NOMO-1 treated with dmso at 0.1 percent for 144 hours (cell line): ENCODE measurements around the gene PDE8A.

Source experiments
- DNase-seq: peaks from one replicate; lab custom pipeline; 2025; ENCODE audit not compliant: unreplicated experiment; lab: John Stamatoyannopoulos, UW

Gene PDE8A

DNA sequence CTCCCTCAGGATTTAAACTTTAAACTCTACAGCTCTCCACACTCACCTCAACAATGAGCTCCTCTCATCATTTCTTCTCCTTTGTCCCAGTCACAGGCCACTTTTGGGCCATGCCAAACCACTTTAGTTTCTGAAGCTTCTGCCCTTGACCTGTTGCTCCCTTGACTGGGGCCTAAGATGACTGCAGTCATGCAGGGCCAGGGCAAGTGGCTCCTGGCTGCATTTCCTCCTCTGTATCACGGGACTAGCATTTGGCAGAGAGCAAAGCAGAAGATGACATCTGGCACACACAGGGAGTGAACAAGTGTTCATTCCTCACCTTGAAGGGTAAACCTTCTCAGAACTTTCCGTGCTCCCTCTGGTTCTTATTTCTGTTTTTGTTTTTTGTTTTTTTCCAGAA lies 136.9 kb downstream of the PDE8A start:
- no peak for DNase-seq

DNA sequence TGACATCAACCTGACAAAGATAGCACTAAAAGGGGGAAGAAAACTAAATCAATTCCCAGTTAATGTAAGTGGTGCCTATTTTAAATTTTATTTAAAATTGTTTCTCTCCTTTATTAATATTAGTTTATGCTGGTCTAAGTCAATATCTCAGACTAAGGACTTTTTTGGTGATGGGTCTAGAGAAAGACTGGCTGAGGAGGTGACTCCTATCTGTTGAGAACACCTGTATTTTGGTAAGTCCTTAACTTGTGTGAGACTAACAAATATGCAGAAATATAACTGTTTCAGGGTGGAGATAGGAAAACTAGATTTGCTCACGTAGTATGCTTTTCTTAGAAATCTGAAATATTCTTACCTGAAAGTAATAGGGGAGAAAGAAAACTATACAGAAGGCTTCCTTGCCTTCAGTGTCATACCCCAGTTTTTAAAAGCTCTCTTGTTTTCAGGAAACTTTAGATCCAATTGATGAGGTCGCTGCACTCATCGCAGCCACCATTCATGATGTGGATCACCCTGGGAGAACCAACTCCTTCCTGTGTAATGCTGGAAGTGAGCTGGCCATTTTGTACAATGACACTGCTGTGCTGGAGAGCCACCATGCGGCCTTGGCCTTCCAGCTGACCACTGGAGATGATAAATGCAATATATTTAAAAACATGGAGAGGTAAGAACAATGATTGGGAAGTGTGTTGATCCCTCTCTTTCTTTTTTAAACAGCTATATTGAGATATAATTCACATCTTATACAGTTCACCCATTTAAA lies 138.9 kb downstream of the PDE8A start:
- no peak for DNase-seq

DNA sequence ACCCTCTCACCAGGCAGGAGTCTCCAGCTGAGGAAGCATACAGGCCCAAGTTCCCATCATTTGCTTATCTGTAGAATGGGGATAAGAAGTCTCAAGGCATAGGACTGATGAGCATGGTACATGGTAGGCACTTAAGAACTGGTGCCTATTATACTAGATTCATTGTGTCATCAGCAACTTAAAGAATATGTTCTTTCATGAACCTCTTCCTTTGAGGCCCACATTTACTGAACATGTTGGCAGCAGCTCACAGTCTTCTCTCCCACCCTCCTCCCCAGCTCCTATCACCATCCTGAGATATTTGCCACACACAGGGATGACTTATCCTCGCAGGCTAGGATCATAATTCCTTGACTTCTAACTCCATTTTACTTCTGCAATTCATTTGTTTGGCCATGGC lies 142.5 kb downstream of the PDE8A start:
- DNase-seq: no peak

DNA sequence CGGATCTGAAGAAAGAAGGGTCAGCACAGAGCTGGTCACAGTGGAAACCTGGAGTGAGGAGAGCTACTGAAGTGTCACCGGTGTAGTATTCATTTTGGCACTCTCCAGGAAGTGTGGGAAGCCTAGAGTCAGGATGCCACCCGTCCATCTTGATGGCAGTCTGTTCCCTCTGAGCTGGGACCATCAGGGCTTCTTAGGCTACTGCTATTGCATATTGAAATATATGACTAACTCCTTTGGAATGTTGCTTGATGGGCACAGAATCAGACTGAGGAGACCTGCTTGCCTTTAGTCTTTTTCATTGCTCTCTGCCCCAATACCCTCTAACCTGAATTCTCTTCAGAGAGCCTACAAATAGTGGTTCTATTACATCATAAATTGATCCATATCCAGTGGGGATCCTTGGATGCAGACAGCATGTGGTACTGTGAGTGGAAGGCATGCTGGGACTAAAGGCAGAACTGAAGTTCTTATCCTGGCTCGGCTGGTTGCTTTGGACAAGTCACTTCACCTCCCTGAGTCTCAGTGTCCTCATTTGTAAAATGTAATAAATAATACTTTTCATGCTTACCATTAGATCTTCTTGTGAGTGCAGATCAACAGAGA lies 143.5 kb downstream of the PDE8A start:
- no peak for DNase-seq

DNA sequence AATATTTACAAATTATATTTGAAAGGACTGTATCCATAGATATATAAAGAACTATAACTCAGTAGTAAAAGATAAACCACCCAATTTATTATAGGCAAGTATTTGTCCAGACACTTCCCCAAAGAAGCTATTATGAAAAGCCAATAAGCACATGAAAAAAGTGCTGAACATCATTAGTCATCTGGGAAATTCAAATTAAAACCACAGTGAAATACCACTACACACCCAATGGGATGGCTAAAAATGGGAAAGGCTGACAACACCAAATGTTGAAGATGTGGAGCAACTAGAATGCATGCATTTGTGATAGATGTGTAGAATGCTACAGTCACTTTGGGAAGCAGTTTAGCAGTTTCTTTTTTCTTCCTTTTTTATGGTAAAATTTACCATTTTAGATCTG lies 147.0 kb downstream of the PDE8A start:
- DNase-seq: no peak

GRCh38 chr15:85129881-85130280 lies 148.2 kb downstream of the PDE8A start:
- DNase-seq: no peak

DNA sequence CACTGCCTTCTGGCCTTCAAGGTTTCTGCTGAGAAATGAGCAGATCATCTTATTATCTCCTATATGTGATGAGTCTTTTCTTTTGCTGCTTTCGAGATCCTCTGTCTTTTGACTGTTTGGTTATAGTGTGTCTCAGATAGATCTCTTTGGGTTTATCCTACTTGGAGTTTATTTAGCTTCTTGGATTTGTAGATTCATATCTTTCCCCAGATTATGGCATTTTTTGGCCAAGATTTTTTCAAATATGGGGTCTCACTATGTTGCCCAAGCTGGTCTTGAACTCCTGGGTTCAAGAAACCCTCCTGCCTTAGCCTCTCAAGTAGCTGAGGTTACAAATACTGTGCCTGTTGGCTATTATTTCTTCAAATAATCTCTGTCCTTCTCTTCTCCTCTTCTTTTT lies 150.3 kb downstream of the PDE8A start:
- DNase-seq: no peak

GRCh38 chr15:85133709-85134108 lies 152.1 kb downstream of the PDE8A start:
- no peak for DNase-seq

DNA sequence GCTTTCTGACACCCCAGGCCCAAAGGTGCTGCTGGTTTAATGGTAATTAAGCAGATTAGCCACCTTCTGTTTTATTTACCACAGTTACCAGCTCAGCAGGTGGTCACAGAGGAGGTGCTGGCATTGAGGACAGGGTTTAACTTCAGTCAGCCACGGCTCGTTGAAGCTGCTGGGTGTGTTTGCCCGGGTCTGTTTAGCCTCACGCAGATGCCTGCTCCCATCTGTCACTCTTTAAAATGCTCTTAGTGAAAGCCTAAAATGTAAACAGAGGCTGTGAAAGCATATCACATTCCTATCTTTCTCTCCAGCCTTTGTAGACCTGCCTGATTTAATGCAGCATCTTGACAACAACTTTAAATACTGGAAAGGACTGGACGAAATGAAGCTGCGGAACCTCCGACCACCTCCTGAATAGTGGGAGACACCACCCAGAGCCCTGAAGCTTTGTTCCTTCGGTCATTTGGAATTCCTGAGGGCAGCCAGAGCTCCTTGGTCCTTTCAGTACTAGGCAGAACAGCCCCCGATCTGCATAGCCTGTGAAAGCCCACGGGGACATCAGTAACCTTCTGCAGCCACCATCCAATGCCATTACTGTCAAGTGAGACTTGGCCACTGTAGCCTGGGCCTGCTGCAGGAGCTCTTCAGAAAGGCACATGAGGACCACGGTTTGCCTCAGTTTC lies 156.0 kb downstream of the PDE8A start:
- DNase-seq: no peak

DNA sequence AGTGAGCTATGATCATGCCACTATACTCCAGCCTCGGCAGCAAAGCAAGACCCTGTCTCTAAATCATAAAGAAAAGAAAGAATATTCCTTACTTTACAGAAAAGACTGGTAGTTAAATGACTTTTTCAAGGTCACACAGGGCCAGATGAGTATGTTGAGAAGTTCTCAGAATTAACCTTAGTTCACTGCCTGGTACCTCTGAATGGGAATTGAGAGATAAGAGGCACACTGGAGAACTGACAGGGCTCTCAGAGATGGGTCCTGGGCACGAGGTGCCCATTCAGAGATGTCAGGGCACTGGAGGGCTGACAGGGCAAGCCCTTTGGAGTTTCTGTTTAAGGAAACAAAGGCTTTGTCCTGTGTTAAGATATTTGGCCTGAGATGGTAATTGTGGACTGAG lies 157.7 kb downstream of the PDE8A start:
- DNase-seq: no peak

DNA sequence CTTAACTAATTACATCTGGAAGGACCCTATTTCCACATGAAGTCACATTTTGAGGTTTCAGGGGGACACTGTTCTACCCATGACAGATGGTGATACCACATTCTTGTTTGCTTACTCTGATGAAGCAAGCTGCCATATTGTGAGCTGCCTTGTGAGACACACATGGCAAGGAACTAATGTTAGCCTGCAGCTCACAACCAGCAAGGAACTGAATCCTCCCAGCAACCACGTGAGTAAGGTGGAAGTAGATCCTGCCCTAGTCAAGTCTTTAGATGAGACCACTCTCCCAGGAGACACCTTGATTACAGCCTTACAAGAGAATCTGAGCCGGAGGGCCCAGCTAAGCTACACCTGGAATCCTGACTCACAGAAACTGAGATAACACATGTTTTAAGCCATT lies 160.1 kb downstream of the PDE8A start:
- no peak for DNase-seq

- DNase-seq: no peak
Measured at GRCh38 chr15:85142312-85142711, 160.7 kb downstream of the PDE8A start.

DNA sequence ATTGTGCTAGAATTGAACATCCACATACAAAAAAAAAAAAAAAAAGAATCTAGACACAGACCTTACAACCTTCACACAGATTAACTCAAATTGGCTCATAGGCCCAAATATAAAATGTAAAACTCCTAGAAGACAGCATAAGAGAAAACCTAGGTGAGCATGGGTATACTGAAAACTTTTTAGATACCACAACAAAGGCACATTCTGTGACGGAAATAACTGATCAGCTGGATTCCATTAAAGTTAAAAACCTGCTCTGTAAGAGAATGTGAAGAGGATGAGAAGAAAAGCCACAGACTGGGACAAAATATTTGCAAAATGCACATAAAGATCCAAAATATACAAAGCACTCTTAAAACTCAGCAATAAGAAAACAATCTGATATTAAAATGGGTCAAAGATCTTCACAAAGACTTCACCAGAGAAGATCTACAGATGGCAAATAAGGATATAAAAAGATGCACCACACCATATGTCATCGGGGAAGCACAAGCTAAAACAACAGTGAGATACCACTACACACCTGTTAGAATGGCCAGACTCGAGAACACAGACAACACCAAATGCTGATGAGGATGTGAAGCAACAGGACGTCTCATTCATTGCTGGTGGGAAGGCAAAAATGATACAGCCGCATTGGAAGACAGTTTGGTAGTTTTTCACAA lies 167.9 kb downstream of the PDE8A start:
- DNase-seq: no peak

- DNase-seq: no peak
Measured at GRCh38 chr15:85150130-85150480, 168.4 kb downstream of the PDE8A start.

- DNase-seq: no peak
Measured at GRCh38 chr15:85151145-85151544, 169.5 kb downstream of the PDE8A start.

DNA sequence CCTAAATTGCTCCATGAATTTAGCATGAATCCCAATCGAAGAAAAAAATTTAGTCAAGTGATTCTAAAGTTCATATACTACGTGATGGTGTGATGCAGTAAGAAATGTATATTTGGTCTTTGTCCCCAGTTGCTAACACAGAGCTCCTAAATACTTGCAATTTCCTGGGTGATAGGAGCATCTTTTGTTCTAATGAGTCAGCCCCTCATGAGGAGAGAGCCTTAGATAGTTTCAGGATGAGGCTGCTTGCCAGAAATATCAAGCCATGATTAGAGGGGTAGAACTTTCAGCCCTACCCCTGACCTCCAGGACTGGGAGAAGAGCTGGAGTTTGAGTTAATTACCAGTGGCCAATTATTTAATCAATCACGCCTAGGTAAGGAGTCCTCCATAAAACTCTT lies 170.2 kb downstream of the PDE8A start:
- no peak for DNase-seq

GRCh38 chr15:85154061-85154460 lies 172.4 kb downstream of the PDE8A start:
- peak; percentile 22 for DNase-seq

- DNase-seq: no peak
Measured at GRCh38 chr15:85155360-85155759, 173.7 kb downstream of the PDE8A start.

DNA sequence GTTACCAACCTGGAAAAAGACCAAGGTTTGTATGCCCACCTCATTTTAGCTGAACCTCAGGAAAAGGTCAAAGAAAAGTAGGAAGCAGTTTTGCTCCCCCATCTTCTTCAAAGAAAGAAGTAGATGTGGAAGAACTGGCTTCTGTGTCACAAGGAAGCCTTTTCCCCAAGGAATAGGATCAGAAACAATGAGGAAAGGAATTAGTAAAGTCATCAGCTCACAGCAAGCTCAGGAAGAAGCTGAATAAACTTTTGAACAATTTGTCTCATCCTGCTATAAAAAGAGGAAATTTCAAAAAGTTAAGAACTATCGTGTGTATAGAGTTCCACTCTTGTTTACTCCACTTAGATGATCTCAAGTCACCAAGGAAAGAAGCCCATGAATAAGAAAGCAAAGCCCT lies 174.2 kb downstream of the PDE8A start:
- DNase-seq: no peak

GRCh38 chr15:85157344-85157743 lies 175.7 kb downstream of the PDE8A start:
- no peak for DNase-seq

- DNase-seq: no peak
Measured at GRCh38 chr15:85162237-85162636, 180.6 kb downstream of the PDE8A start.
